ENCODE measurements around the gene BHMT.

Gene BHMT

GRCh38 chr5:79111387-79111959 lies at the start of gene BHMT:
BHMT (plus strand) TSS chr5:79111809; CDS start chr5:79111886, 77 bp downstream.
- DNase-seq, result no peak

GRCh38 chr5:79062436-79062835 lies 49.2 kb upstream of the BHMT start:
- DNase-seq, result no peak

GRCh38 chr5:79069488-79070349 lies 41.9 kb upstream of the BHMT start, which contains the start of the genes BHMT2 and DMGDH:
BHMT2 (plus strand) TSS chr5:79069767; CDS start chr5:79069783, 16 bp downstream.
DMGDH (minus strand) TSS chr5:79069674; CDS start chr5:79069620, 54 bp downstream.
- DNase-seq, result no peak

DNA sequence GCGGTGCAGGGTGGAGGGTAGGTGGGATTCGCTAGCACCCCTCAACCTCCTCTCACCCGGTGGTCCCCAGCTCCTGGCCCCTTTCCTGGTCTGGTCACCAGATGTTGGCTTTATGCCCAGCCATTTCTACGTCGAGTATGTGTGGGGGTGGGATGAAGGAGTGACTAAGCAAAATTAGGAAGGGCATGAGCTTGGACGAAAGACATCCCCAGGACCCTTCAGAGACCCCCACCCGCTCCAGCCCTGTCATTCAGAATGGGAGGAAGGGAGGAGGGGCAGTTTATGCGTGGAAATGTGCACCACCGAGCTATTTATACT lies 41.3 kb upstream of the BHMT start:
- DNase-seq, result no peak

- DNase-seq, result no peak
These were observed 37.0 kb upstream of the BHMT start for GRCh38 chr5:79074641-79075040.

GRCh38 chr5:79075646-79076426 lies 35.8 kb upstream of the BHMT start:
- no peak for DNase-seq

DNA sequence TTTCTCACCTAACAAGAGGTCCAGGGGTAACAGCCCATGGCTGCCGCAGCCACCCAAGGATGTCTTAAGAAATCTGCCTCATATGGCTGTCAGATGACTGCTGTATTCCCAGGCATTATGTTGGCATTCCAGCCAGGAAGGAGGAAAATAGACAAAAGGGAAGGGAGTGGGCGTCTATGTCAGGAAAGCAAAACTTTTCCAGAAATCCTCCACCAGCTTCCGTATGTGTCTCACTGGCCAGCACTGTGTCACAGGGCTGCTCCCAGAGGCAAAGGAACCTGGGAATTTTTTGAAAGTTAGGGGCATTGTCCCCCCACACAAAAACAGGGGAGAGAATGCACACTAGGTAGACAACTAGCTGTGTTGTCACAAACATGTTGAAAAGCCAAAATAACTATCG lies 34.8 kb upstream of the BHMT start:
- no peak for DNase-seq

- peak in 1 of 2 experiments; percentile 1 for DNase-seq
These were observed 33.8 kb upstream of the BHMT start for GRCh38 chr5:79077680-79078365.

GRCh38 chr5:79080804-79081203 lies 30.8 kb upstream of the BHMT start:
- DNase-seq, result no peak

DNA sequence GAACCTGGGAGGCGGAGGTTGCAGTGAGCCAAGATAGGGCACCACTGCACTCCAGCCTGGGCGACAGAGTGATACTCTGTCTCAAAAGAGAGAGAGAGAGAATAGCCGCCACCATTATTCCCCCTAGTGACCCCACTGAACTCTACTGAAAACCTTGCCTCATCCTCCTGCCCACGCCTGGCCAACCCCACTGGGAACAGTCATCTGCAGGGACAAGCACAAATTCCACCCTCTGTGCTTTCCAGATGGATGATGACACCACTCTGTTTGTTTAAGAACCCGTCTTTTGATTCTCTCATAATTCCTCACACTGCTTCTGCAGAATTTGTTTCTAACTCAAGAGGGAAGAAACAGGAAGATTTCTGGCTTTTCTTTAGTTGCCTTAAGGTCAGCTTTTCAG lies 29.8 kb upstream of the BHMT start:
- no peak for DNase-seq

DNA sequence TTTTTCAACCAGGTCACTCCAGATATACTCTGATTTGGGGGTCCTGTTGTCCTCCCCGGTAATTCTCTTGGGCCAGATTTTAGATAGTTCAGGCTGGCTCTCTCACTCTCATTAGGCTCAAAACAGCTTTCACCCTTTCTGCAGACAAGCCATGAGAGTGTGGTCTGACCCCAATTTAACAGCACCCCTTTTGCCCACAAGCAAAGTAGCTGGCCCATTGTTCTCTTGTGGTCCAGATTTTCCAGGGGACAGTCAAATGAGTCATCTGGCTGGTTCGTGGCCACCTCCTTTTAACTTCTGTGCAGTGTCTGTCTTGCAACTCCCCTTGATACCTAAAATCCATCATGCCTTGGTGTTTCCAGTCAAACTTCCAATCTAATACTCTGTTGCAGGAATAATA lies 25.5 kb upstream of the BHMT start:
- DNase-seq, result no peak

DNA sequence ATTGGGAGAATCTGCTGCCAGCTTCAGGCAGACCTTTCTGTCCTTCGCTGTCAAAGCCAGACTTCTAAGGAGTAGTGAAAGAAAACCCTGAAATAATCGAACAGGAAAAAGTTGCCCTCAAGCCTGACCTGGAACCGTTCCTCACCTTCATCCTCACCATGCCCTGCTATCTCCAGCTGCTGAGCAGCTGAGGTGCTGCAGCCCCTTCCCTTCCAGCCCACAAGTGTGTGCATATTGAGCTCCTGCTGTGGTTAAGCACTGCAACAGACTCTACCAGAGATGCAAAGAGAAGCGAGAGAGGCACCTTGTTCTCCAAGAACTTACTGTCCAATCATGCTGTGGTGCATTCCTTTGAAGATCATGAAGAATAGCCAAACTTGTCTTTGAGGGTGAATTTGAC lies 23.1 kb upstream of the BHMT start:
- no peak for DNase-seq

GRCh38 chr5:79091064-79091463 lies 20.5 kb upstream of the BHMT start:
- no peak for DNase-seq

GRCh38 chr5:79093762-79094161 lies 17.8 kb upstream of the BHMT start:
- no peak for DNase-seq

DNA sequence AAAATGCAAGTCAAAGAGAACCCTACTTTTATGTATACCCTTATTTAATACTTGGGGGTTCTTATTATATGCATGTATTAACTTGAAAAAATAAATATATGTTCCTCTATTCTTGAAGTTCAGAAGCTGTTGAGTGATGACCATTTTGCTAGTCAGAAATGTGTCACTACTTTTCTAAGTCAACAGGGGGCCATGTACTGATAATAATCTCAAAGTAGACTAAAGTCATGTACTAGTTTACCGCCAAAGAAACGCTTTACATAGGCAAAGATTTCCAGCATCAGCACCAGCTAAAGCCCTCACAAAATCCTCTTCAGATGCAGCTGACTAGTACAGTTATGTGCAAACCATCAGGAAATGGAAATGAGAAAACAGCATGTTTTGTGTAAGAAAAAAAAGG lies 5.7 kb upstream of the BHMT start:
- DNase-seq, result no peak

DNA sequence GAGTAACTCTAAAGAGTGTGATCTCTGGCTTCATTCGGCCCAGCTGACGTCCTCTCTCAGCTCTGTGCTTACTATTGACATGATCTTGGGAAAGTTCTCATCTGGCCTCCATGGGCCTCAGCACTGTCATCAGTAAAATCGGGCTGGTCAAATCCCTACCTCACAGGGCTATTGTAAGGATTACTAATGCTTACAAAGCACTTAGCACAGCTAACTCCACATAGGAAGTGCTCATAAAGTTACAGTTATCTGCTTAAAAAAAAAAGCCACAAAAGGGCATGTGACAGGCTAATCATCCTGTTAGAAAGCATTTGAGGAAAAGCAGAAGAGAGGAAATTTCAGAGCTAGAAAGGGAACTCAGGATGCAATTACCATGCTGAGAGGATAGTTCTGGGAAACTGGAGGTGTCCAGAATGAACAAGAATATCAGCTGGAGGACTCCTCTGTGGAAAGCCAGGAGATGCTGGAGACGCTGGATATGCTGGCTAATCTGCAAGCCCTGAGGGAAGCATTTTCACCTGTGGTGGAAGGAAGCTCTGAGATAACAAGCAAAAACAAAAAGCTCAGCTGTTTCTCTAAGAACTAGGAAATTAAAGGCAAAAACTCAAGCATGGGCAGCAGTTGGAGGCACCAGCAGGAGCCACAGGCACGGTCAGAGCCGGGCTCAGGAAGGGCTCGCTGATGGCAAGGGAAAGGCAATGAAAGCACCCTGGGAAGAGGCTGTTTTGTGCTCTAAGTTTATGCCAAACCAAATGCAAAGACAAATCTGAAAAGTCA lies 4.4 kb upstream of the BHMT start:
- DNase-seq, result no peak

DNA sequence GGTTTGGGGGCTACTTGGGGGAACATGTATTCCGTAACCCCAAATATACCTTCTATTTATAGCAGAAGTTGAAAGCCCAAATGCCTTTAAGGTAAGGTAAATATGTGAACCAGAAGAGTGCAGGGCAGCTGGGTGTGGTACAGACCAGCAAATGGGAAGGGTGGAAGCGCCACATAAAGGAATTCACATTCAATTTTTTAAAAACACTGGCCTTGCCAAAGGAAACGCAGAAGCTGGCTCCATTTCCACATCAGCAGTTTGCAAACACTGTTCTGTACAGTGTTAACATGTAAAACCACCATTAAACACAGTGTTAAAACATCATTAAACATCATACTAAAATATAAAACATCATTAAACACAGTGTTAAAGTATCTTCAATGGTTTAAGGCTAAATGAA lies 3.5 kb upstream of the BHMT start:
- DNase-seq, result no peak

- DNase-seq, result no peak
These were observed 2.8 kb upstream of the BHMT start for GRCh38 chr5:79108792-79109191.

DNA sequence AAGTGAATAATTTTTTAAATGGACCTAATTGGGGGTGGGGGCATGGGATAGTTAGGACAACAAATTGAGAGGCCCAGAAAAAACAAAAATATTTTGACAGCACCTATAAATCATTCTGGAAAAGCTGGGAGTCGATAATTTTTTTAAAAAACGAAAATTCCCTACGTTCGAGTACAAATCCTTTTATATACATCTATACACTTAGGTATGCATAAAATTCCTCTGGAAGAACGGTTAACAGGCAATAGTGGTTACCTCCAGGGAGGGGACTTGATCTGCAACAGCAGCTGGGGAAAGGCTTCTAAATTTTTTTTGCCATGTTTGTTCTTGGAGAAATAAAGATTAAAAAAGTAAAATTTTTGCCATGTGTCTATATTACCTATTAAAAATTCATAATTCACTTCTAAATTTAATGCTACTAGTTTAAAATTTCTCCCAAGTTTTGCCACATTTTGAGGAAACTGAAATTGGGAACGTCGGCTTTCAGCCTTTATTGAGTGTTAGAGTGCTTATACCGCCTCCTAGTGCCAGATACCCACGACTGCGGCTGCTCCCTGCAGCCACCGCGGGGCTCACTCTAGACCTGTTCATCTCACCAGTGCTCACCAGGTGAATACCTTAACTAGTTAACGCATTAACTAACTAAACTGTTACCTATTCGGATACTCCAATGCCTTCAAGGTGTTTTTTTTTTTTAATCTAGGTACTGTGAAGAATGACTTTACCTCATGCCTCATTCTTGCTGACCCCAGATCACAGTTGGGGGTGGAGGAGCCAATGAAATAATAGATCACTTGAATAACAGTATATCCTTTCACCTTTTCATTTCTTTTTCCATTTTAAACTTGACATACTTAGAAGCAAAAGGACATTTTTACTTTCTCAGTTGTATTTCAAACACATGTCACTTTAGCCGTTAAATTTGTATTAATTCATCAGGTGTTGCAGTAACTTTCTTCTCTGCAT lies 1.8 kb upstream of the BHMT start:
- DNase-seq, result peak; percentile 3 to 16

DNA sequence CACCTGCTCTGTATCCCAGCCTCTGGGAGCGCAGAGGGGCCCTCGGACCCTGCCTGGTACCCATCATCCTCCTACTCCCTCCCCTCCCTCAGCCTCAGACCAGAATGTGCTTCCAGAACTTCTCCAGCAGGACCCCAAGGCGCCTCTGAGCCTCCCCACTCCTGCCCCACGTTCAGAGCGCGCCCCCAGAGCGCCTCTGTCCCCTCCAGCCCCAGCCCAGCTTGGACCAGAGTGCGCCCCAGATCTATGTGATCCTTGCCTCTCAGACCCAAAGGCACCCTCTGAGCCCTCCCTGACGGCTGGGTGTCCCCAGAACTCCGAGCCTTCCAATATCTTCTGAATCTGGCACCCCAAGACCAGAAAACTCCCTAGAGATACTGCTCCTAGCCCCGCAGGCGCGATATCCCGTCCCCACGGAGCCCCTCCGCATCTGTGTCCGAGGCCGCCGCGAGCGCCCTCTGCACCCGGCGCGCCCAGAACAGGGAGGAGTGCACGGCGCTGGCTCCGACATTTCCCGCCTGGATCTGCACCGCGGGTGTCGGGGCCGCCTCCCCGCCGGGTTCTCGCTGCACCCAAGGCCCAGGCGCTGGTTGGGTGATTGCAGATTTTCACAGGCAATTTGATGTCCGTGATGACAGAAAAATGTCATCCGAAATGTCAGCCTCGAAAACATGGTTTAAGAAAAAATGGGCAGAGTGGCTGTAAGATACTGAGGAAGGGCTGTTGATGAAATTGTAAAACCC lies 522 bp downstream of the BHMT start:
- DNase-seq, result no peak

Data from activated CD4-positive, alpha-beta T cell treated with anti-CD3 and anti-CD28 coated beads, Interleukin-2, amount 50 U/mL, for 4 hours (primary cell).